ENCODE measurements around the gene CRADD. TPM values are rescaled to one million over a fixed set of nuclear protein-coding genes. Genes with fewer than 3 reads are reported as not detected.

CRADD gene
- total RNA-seq, 1 donor from 2014 or later = 18.8 TPM

- no peak for DNase-seq
- Mint-ChIP-seq H3K9me3 (ENCODE audit: unreplicated experiment) (peaks cover 12% of the 10 kb centered on the region), H3K4me1 (ENCODE audit: low read depth, unreplicated experiment) (no peaks in the 10 kb centered on the region), H3K4me3 (ENCODE audit: unreplicated experiment) (no peak overlapping the region), H3K27me3 (ENCODE audit: unreplicated experiment) (no peaks in the 10 kb centered on the region), H3K36me3 (ENCODE audit: unreplicated experiment) (peaks cover 60% of the 10 kb centered on the region), H3K27ac (ENCODE audit: unreplicated experiment) (no peak overlapping the region)
- no peak for TF ChIP-seq CTCF (IDR thresholded peaks at IDR 0.05; ENCODE audit: partially characterized antibody, unreplicated experiment)
These were observed 198.0 kb downstream of the CRADD start for GRCh38 chr12:93875157-93875556.

GRCh38 chr12:93876360-93876759 lies 199.2 kb downstream of the CRADD start:
- peaks cover 60% of the 10 kb centered on the region for H3K36me3 Mint-ChIP-seq (ENCODE audit: unreplicated experiment)
- DNase-seq = no peak
- H3K27me3 Mint-ChIP-seq (ENCODE audit: unreplicated experiment) = no peaks in the 10 kb centered on the region
- no peaks in the 10 kb centered on the region for H3K4me1 Mint-ChIP-seq (ENCODE audit: low read depth, unreplicated experiment)
- no peak overlapping the region for H3K27ac Mint-ChIP-seq (ENCODE audit: unreplicated experiment)
- no peak overlapping the region for H3K4me3 Mint-ChIP-seq (ENCODE audit: unreplicated experiment)
- no peak for TF ChIP-seq CTCF (IDR thresholded peaks at IDR 0.05; ENCODE audit: partially characterized antibody, unreplicated experiment)
- H3K9me3 Mint-ChIP-seq (ENCODE audit: unreplicated experiment) = peaks cover 7% of the 10 kb centered on the region

GRCh38 chr12:93877446-93877845 lies 200.3 kb downstream of the CRADD start:
- TF ChIP-seq CTCF (IDR thresholded peaks at IDR 0.05; ENCODE audit: partially characterized antibody, unreplicated experiment) = no peak
- no peak overlapping the region for H3K4me3 Mint-ChIP-seq (ENCODE audit: unreplicated experiment)
- DNase-seq = no peak
- H3K36me3 Mint-ChIP-seq (ENCODE audit: unreplicated experiment) = peaks cover 51% of the 10 kb centered on the region
- H3K4me1 Mint-ChIP-seq (ENCODE audit: low read depth, unreplicated experiment) = no peaks in the 10 kb centered on the region
- no peaks in the 10 kb centered on the region for H3K27me3 Mint-ChIP-seq (ENCODE audit: unreplicated experiment)
- no peak overlapping the region for H3K27ac Mint-ChIP-seq (ENCODE audit: unreplicated experiment)
- peaks cover 7% of the 10 kb centered on the region for H3K9me3 Mint-ChIP-seq (ENCODE audit: unreplicated experiment)

- peaks cover 29% of the 10 kb centered on the region for H3K36me3 Mint-ChIP-seq (ENCODE audit: unreplicated experiment)
- H3K9me3 Mint-ChIP-seq (ENCODE audit: unreplicated experiment) = peaks cover 7% of the 10 kb centered on the region
- peaks cover 2% of the 10 kb centered on the region for H3K4me1 Mint-ChIP-seq (ENCODE audit: low read depth, unreplicated experiment)
- DNase-seq = no peak
- H3K4me3 Mint-ChIP-seq (ENCODE audit: unreplicated experiment) = no peak overlapping the region
- H3K27ac Mint-ChIP-seq (ENCODE audit: unreplicated experiment) = no peak overlapping the region
- H3K27me3 Mint-ChIP-seq (ENCODE audit: unreplicated experiment) = peaks cover 2% of the 10 kb centered on the region
- no peak for TF ChIP-seq CTCF (IDR thresholded peaks at IDR 0.05; ENCODE audit: partially characterized antibody, unreplicated experiment)
These were observed 202.6 kb downstream of the CRADD start for GRCh38 chr12:93879476-93880421.

GRCh38 chr12:93880853-93881522 lies 203.8 kb downstream of the CRADD start:
- Mint-ChIP-seq H3K27me3 (ENCODE audit: unreplicated experiment) (peaks cover 2% of the 10 kb centered on the region), H3K36me3 (ENCODE audit: unreplicated experiment) (peaks cover 17% of the 10 kb centered on the region), H3K4me1 (ENCODE audit: low read depth, unreplicated experiment) (peaks cover 2% of the 10 kb centered on the region), H3K9me3 (ENCODE audit: unreplicated experiment) (peaks cover 7% of the 10 kb centered on the region), H3K27ac (ENCODE audit: unreplicated experiment) (no peak overlapping the region), H3K4me3 (ENCODE audit: unreplicated experiment) (no peak overlapping the region)
- TF ChIP-seq CTCF (IDR thresholded peaks at IDR 0.05; ENCODE audit: partially characterized antibody, unreplicated experiment) = no peak
- no peak for DNase-seq
